ENCODE measurements around the gene IRX5.

The IRX5 gene

GRCh38 chr16:54897930-54898329 lies 32.7 kb upstream of the IRX5 start:
- no peak for TF ChIP-seq CTCF (conservative IDR thresholded peaks at IDR 0.05; ENCODE audit: low read depth, low read length)
- no peak overlapping the region for H3K4me3 ChIP-seq (ENCODE audit: low read length)
- no peak for DNase-seq (ENCODE audit: low read depth)

- no peak overlapping the region for H3K4me3 ChIP-seq (ENCODE audit: low read length)
- no peak for DNase-seq (ENCODE audit: low read depth)
- no peak for TF ChIP-seq CTCF (conservative IDR thresholded peaks at IDR 0.05; ENCODE audit: low read depth, low read length)
Measured at GRCh38 chr16:54901606-54902005, 29.1 kb upstream of the IRX5 start.

GRCh38 chr16:54903047-54903446 lies 27.6 kb upstream of the IRX5 start:
- no peak for TF ChIP-seq CTCF (conservative IDR thresholded peaks at IDR 0.05; ENCODE audit: low read depth, low read length)
- no peak overlapping the region for H3K4me3 ChIP-seq (ENCODE audit: low read length)
- no peak for DNase-seq (ENCODE audit: low read depth)

GRCh38 chr16:54911079-54911478 lies 19.6 kb upstream of the IRX5 start:
- DNase-seq (ENCODE audit: low read depth), result no peak
- no peak for TF ChIP-seq CTCF (conservative IDR thresholded peaks at IDR 0.05; ENCODE audit: low read depth, low read length)
- no peak overlapping the region for H3K4me3 ChIP-seq (ENCODE audit: low read length)

- no peak for DNase-seq (ENCODE audit: low read depth)
- H3K4me3 ChIP-seq (ENCODE audit: low read length), result no peak overlapping the region
- TF ChIP-seq CTCF (conservative IDR thresholded peaks at IDR 0.05; ENCODE audit: low read depth, low read length), result no peak
Measured at GRCh38 chr16:54912720-54913119, 17.9 kb upstream of the IRX5 start.

- DNase-seq (ENCODE audit: low read depth), result no peak
- TF ChIP-seq CTCF (conservative IDR thresholded peaks at IDR 0.05; ENCODE audit: low read depth, low read length), result no peak
- no peak overlapping the region for H3K4me3 ChIP-seq (ENCODE audit: low read length)
Measured at GRCh38 chr16:54921206-54921824, 9.3 kb upstream of the IRX5 start.

- TF ChIP-seq CTCF (conservative IDR thresholded peaks at IDR 0.05; ENCODE audit: low read depth, low read length), result no peak
- DNase-seq (ENCODE audit: low read depth), result no peak
Measured at GRCh38 chr16:54923055-54923473, 7.6 kb upstream of the IRX5 start.

More at GRCh38 chr16:54923055-54923473, 7.6 kb upstream of the IRX5 start:
- H3K4me3 ChIP-seq (ENCODE audit: low read length), result no peak overlapping the region

All from retinal pigment epithelial cell (primary cell).